GM15510 (cell line): ENCODE results near the gene IRX4.

ENCODE experiments used
- POLR2A ChIP-seq: IDR thresholded peaks from 3 replicates; pipeline ENCODE4 v1.6.1; 2011; ENCODE audit warnings: borderline replicate concordance; ENCODE audit not compliant: insufficient read length; ENCODE audit errors: extremely low read depth

The IRX4 gene

GRCh38 chr5:1865486-1865885 is 17.2 kb downstream of the IRX4 start:
- TF ChIP-seq POLR2A, result no peak

- no peak for TF ChIP-seq POLR2A
Measured at GRCh38 chr5:1864896-1865440, 17.8 kb downstream of the IRX4 start.

- no peak for TF ChIP-seq POLR2A
Measured at GRCh38 chr5:1860949-1861348, 21.8 kb downstream of the IRX4 start.

GRCh38 chr5:1860021-1860610 is 22.6 kb downstream of the IRX4 start:
- TF ChIP-seq POLR2A, result no peak

- TF ChIP-seq POLR2A, result no peak
Measured at GRCh38 chr5:1859099-1859498, 23.6 kb downstream of the IRX4 start.

- no peak for TF ChIP-seq POLR2A
Measured at GRCh38 chr5:1858436-1858835, 24.3 kb downstream of the IRX4 start.

- no peak for TF ChIP-seq POLR2A
Measured at GRCh38 chr5:1857256-1857600, 25.5 kb downstream of the IRX4 start.

- no peak for TF ChIP-seq POLR2A
Measured at GRCh38 chr5:1856596-1857255, 26.0 kb downstream of the IRX4 start.

- TF ChIP-seq POLR2A, result no peak
Measured at GRCh38 chr5:1855596-1855995, 27.1 kb downstream of the IRX4 start.

- no peak for TF ChIP-seq POLR2A
Measured at GRCh38 chr5:1855075-1855474, 27.6 kb downstream of the IRX4 start.

GRCh38 chr5:1853531-1853930 is 29.2 kb downstream of the IRX4 start:
- no peak for TF ChIP-seq POLR2A

- TF ChIP-seq POLR2A, result no peak
Measured at GRCh38 chr5:1852324-1852947, 30.3 kb downstream of the IRX4 start.

- no peak for TF ChIP-seq POLR2A
Measured at GRCh38 chr5:1851290-1851934, 31.3 kb downstream of the IRX4 start.

- no peak for TF ChIP-seq POLR2A
Measured at GRCh38 chr5:1850324-1851154, 32.2 kb downstream of the IRX4 start.

GRCh38 chr5:1847611-1848010 is 35.1 kb downstream of the IRX4 start:
- no peak for TF ChIP-seq POLR2A

- TF ChIP-seq POLR2A, result no peak
Measured at GRCh38 chr5:1847056-1847455, 35.7 kb downstream of the IRX4 start.

- TF ChIP-seq POLR2A, result no peak
Measured at GRCh38 chr5:1846583-1846982, 36.1 kb downstream of the IRX4 start.
